AG04449 (cell line): Measurements from ENCODE around the gene ANO6.

Experiments used
- CTCF ChIA-PET: fragments of 350-600 bp; formaldehyde crosslinking; extraction: SDS; loops from one replicate; lab custom pipeline; 2021; ENCODE audit warnings: antibody characterized with exemption; lab: Yijun Ruan, JAX
- POLR2A ChIA-PET: fragments of 400-600, 350-600 bp; formaldehyde crosslinking; extraction: SDS; loops from one replicate; lab custom pipeline; 2020; ENCODE audit warnings: antibody characterized with exemption, inconsistent platforms; lab: Yijun Ruan, JAX
- DNase-seq: peaks from one replicate; pipeline ENCODE4 v3.0.0-alpha.2; 2010; ENCODE audit warnings: low read depth, low spot score
- H3K4me3 ChIP-seq: 2 replicates; pipeline ENCODE4 v1.5.1; 2011; ENCODE audit warnings: low read depth, mild to moderate bottlenecking, control low read depth, low read length
- CTCF ChIP-seq: IDR thresholded peaks from one replicate; pipeline ENCODE4 v1.5.1; 2011; ENCODE audit warnings: mild to moderate bottlenecking, moderate library complexity, low read length, control low read depth, inconsistent platforms; ENCODE audit not compliant: insufficient read depth; ENCODE audit errors: missing control alignments

Gene ANO6

GRCh38 chr12:45354399-45354798 lies 138.5 kb downstream of the ANO6 start:
- ChIA-PET POLR2A (no interaction called here), CTCF (interaction anchor here (0.8 kb wide), 1 partner anchor 139 kb away, joined by 3 read pairs; the partner anchor contains the start of gene ANO6)
- no peak for TF ChIP-seq CTCF
- H3K4me3 ChIP-seq: no peak overlapping the region
- DNase-seq: no peak

- no peak for TF ChIP-seq CTCF
- no peak overlapping the region for H3K4me3 ChIP-seq
- ChIA-PET POLR2A (no interaction called here), CTCF (interaction anchor here (0.9 kb wide), 1 partner anchor 20 kb away, joined by 3 read pairs; no protein-coding TSS in a partner anchor)
- DNase-seq: no peak
These were observed 139.8 kb downstream of the ANO6 start for GRCh38 chr12:45355730-45356129.

GRCh38 chr12:45356822-45357538 lies 141.1 kb downstream of the ANO6 start:
- POLR2A ChIA-PET: no interaction called here
- CTCF ChIA-PET: interaction anchor here (0.6 to 1.0 kb wide), 3 partner anchors 13 to 31 kb away, joined by 3 to 4 read pairs (median 4); no protein-coding TSS in a partner anchor
- TF ChIP-seq CTCF: no peak
- DNase-seq: no peak
- no peak overlapping the region for H3K4me3 ChIP-seq

GRCh38 chr12:45357539-45358417 lies 141.9 kb downstream of the ANO6 start:
- ChIA-PET CTCF (interaction anchor here (0.8 to 1.7 kb wide), 5 partner anchors 10 to 174 kb away, joined by 3 to 6 read pairs (median 4); no protein-coding TSS in a partner anchor), POLR2A (no interaction called here)
- no peak for TF ChIP-seq CTCF
- no peak for DNase-seq
- no peak overlapping the region for H3K4me3 ChIP-seq

- CTCF ChIA-PET: no interaction called here
- no peak overlapping the region for H3K4me3 ChIP-seq
- POLR2A ChIA-PET: no interaction called here
- TF ChIP-seq CTCF: no peak
- no peak for DNase-seq
These were observed 146.4 kb downstream of the ANO6 start for GRCh38 chr12:45362291-45362690.

GRCh38 chr12:45363903-45364302 lies 148.0 kb downstream of the ANO6 start:
- ChIA-PET CTCF (no interaction called here), POLR2A (no interaction called here)
- no peak for DNase-seq
- TF ChIP-seq CTCF: no peak
- H3K4me3 ChIP-seq: no peak overlapping the region
